ENCODE data around the gene TYMP. TPM values are rescaled to one million over a fixed set of nuclear protein-coding genes. Genes with fewer than 3 reads are reported as not detected.

Gene TYMP
- total and polyA plus RNA-seq, 10 of the 15 experiments (the other 5 are each of a cell fraction or from before 2014, with no cell fraction given), result 0.42 to 57.8 (median 24.6) TPM

DNA sequence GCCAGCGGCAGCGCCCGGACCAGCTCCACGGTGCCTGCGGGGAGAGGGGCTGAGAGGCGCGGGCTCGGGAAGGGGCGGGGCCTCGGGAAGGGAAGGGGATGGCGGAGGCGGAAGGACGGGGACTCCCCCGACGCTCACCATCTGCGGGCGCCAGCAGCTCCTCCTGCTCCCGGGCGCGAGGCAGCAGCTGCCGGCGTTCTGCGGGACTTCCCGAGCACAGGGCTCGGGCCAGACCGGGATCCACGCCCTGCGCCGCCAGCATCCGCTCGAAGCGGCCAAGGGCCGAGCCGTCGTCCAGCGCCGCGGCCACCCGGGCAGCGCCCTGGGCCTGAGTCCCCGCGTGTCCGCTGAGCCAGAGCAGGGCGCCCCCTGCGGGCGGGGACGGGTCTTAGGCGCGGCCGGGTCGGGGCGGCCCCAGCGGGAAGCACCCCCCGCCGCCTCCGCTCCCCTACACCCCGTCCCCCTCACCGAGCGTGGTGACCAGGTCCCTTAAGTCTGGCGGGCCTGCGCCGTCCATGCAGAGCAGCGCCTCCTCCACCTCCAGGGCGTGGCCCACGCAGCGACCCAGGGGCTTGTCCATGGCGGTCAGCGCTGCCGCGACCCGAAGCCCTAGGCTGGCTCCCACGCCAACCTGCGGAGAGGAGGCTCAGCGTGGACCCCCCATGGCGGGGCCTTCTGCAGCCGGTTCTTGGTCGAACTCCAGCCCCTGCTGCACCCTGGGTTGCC lies 3.5 kb downstream of the TYMP start:
- FAIRE-seq (no peak), ATAC-seq (peak; percentile 34), DNase-seq (ENCODE audit: low read depth, low spot score) (no peak)
- 1% methylated on average over 64 of the region's 77 CpGs for WGBS (ENCODE audit: insufficient coverage, insufficient replicate concordance, low lambda C conversion rate, missing lambda C conversion rate)
- peak overlapping the region; percentile 74 for H3K4me3 ChIP-seq
- no peaks in the 10 kb centered on the region for H3K9me3 ChIP-seq (replicated peaks; ENCODE audit: control insufficient read depth, insufficient read depth, low read length)
- H3K27ac ChIP-seq (ENCODE audit: control insufficient read depth, insufficient read depth), result peak overlapping the region; percentile 94
- RAD21 ChIA-PET (ENCODE audit: unreplicated experiment), result interaction anchor here (0.6 to 6.3 kb wide), 22 partner anchors 9 to 285 kb away, joined by 3 to 106 read pairs (median 6); partner anchors contain the start of genes CHKB, LMF2, NCAPH2 and SYCE3
- POLR2A ChIA-PET, result interaction anchor here (0.5 to 6.5 kb wide), 16 partner anchors 11 to 194 kb away, joined by 3 to 232 read pairs (median 9); partner anchors contain the start of genes KLHDC7B, LMF2, NCAPH2 and SYCE3
- SMC1A ChIA-PET (ENCODE audit: uncharacterized antibody, unreplicated experiment), result interaction anchor here (0.7 to 5.8 kb wide), 17 partner anchors 9 to 275 kb away, joined by 3 to 58 read pairs (median 6); partner anchors contain the start of genes CHKB, HDAC10, LMF2 and NCAPH2
- CTCF ChIA-PET, result interaction anchor here (0.7 to 3.5 kb wide), 29 partner anchors 9 to 533 kb away, joined by 3 to 38 read pairs (median 5); partner anchors contain the start of genes ARSA, KLHDC7B, LMF2 and NCAPH2
- peak overlapping the region; percentile 94 for H3K9ac ChIP-seq (ENCODE audit: control insufficient read depth, insufficient read depth, low read length)
- no peaks in the 10 kb centered on the region for H3K27me3 ChIP-seq (replicated peaks in 1 of 2; ENCODE audit: control insufficient read depth in 2 of 2, insufficient read depth in 2 of 2, low read length in 1 of 2)
- peak overlapping the region; percentile 99 for H3K4me2 ChIP-seq (ENCODE audit: control insufficient read depth, insufficient read depth)
- H4K20me1 ChIP-seq (ENCODE audit: control insufficient read depth, insufficient read depth), result no peaks in the 10 kb centered on the region
- H2AFZ ChIP-seq (ENCODE audit: control insufficient read depth, low read depth, low read length), result peak overlapping the region; percentile 55
- in situ Hi-C loops (cut with MboI) (loop anchor here (5.0 kb wide), 1 partner anchor 96 kb away; no protein-coding TSS in a partner anchor), intact Hi-C loops (cut with micrococcal nuclease; ENCODE audit: unreplicated experiment) (loop anchor here (5.0 kb wide), 2 partner anchors 36 to 56 kb away; partner anchors contain the start of genes CHKB and SYCE3)
- H3K79me2 ChIP-seq (ENCODE audit: control insufficient read depth, insufficient read depth, low read length), result peaks cover 61% of the 10 kb centered on the region
- peaks cover 5 to 25% of the 10 kb centered on the region in 2 experiments; a peak in 3 of 4 replicates for H3K36me3 ChIP-seq (ENCODE audit: control insufficient read depth in 2 of 2, insufficient read depth in 2 of 2, low read length in 1 of 2)
- peaks cover 16% of the 10 kb centered on the region for H3K4me1 ChIP-seq (ENCODE audit: control insufficient read depth, insufficient read depth, low read length)
- no TSS peak for BruUV-seq (replicated peaks)
- TF ChIP-seq BCL11A (IDR thresholded peaks at IDR 0.05; ENCODE audit: low read depth, low read length) (no peak), RAD21 (IDR thresholded peaks at IDR 0.05; ENCODE audit: insufficient read depth, low read depth, low read length) (peak; percentile 30; the same call in 1 of the 2 replicates), TARDBP (IDR thresholded peaks at IDR 0.05; ENCODE audit: borderline replicate concordance) (no peak), PAX8 (IDR thresholded peaks at IDR 0.05) (no peak), ZNF687 (IDR thresholded peaks at IDR 0.05) (peak; percentile 94), RELA (IDR thresholded peaks at IDR 0.05; ENCODE audit: borderline replicate concordance, partially characterized antibody) (peak; percentile 69), TCF7 (IDR thresholded peaks at IDR 0.05; ENCODE audit: borderline replicate concordance) (no peak)
- TF ChIP-seq, protein P1, sequence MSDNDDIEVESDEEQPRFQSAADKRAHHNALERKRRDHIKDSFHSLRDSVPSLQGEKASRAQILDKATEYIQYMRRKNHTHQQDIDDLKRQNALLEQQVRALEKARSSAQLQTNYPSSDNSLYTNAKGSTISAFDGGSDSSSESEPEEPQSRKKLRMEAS (IDR thresholded peaks at IDR 0.05; ENCODE audit: low read depth, low read length), result peak; percentile 78
- TF ChIP-seq, protein P2, sequence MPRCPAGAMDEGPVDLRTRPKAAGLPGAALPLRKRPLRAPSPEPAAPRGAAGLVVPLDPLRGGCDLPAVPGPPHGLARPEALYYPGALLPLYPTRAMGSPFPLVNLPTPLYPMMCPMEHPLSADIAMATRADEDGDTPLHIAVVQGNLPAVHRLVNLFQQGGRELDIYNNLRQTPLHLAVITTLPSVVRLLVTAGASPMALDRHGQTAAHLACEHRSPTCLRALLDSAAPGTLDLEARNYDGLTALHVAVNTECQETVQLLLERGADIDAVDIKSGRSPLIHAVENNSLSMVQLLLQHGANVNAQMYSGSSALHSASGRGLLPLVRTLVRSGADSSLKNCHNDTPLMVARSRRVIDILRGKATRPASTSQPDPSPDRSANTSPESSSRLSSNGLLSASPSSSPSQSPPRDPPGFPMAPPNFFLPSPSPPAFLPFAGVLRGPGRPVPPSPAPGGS (IDR thresholded peaks at IDR 0.05; ENCODE audit: borderline replicate concordance, insufficient read depth, low read depth, low read length, poor library complexity, severe bottlenecking), result peak; percentile 68
- TF ChIP-seq, protein P3, sequence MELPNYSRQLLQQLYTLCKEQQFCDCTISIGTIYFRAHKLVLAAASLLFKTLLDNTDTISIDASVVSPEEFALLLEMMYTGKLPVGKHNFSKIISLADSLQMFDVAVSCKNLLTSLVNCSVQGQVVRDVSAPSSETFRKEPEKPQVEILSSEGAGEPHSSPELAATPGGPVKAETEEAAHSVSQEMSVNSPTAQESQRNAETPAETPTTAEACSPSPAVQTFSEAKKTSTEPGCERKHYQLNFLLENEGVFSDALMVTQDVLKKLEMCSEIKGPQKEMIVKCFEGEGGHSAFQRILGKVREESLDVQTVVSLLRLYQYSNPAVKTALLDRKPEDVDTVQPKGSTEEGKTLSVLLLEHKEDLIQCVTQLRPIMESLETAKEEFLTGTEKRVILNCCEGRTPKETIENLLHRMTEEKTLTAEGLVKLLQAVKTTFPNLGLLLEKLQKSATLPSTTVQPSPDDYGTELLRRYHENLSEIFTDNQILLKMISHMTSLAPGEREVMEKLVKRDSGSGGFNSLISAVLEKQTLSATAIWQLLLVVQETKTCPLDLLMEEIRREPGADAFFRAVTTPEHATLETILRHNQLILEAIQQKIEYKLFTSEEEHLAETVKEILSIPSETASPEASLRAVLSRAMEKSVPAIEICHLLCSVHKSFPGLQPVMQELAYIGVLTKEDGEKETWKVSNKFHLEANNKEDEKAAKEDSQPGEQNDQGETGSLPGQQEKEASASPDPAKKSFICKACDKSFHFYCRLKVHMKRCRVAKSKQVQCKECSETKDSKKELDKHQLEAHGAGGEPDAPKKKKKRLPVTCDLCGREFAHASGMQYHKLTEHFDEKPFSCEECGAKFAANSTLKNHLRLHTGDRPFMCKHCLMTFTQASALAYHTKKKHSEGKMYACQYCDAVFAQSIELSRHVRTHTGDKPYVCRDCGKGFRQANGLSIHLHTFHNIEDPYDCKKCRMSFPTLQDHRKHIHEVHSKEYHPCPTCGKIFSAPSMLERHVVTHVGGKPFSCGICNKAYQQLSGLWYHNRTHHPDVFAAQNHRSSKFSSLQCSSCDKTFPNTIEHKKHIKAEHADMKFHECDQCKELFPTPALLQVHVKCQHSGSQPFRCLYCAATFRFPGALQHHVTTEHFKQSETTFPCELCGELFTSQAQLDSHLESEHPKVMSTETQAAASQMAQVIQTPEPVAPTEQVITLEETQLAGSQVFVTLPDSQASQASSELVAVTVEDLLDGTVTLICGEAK (IDR thresholded peaks at IDR 0.05; ENCODE audit: borderline replicate concordance), result no peak
